ENCODE results near the gene KRTAP4-7. TPM values are rescaled to one million over a fixed set of nuclear protein-coding genes. Genes with fewer than 3 reads are reported as not detected.
"Not testable (repeated sequence)": the region's sequence is repeated elsewhere in the genome, so short reads cannot be mapped to it uniquely, and the experiment has no call there.

Gene KRTAP4-7
- total and polyA plus RNA-seq, 12 donors = not detected

DNA sequence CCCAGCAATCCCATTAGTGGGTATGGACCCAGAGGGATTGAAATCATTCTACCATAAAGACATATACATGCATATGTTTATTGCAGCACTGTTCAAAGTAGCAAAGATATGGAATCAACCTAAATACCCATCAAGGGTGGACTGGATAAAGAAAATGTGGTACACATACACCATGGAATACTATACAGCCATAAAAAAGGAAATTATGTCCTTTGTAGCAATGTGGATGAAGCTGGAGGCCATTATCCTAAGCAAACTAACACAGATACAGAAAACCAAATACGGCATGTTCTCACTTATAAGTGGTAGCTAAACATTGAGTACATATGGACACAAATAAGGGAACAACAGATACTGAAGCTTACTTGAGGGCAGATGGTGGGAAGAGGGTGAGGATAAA, 26.4 kb upstream of the KRTAP4-7 start:
- DNase-seq = no peak
- intact Hi-C loops (cut with DNase I) = no loop called here
- Histone ChIP-seq H3K4me3 (no peak overlapping the region), H3K4me1 (replicated peaks in 1 of 2) (no peaks in the 10 kb centered on the region), H3K9me3 (replicated peaks in 1 of 3) (no peaks in the 10 kb centered on the region), H3K27ac (no peak overlapping the region), H3K36me3 (replicated peaks in 1 of 2) (no peaks in the 10 kb centered on the region), H3K27me3 (no peaks in the 10 kb centered on the region)
- TF ChIP-seq, protein P1, sequence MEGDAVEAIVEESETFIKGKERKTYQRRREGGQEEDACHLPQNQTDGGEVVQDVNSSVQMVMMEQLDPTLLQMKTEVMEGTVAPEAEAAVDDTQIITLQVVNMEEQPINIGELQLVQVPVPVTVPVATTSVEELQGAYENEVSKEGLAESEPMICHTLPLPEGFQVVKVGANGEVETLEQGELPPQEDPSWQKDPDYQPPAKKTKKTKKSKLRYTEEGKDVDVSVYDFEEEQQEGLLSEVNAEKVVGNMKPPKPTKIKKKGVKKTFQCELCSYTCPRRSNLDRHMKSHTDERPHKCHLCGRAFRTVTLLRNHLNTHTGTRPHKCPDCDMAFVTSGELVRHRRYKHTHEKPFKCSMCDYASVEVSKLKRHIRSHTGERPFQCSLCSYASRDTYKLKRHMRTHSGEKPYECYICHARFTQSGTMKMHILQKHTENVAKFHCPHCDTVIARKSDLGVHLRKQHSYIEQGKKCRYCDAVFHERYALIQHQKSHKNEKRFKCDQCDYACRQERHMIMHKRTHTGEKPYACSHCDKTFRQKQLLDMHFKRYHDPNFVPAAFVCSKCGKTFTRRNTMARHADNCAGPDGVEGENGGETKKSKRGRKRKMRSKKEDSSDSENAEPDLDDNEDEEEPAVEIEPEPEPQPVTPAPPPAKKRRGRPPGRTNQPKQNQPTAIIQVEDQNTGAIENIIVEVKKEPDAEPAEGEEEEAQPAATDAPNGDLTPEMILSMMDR (IDR thresholded peaks at IDR 0.05) = no peak
- TF ChIP-seq POLR2A (IDR thresholded peaks at IDR 0.05) = no peak
- WGBS, 4 donors = 91 to 97% (median 92%) methylated on average over 1 of the region's 1 CpG

DNA sequence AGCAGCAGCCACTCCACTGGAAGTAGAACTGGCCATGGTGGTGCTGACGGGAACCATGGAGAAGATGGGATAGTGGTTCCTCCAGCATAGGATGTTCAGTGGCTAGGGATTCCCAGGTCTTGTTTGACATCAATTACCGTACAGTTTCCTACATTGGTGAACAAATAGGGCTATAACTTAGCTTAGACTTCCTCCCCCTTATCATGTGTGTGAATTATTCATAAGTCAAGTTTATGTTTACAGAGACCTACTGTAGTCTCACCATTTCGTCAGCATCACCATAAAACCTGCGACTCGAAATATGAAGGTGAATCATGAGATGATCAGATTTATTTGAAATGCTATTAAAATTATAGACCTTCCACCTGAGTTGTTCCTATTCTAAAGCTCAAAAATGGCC, 25.2 kb upstream of the KRTAP4-7 start:
- DNase-seq = no peak
- Histone ChIP-seq H3K9me3 (replicated peaks in 1 of 3) (no peaks in the 10 kb centered on the region), H3K27me3 (no peaks in the 10 kb centered on the region), H3K4me1 (replicated peaks in 1 of 2) (no peaks in the 10 kb centered on the region), H3K4me3 (no peak overlapping the region), H3K27ac (no peak overlapping the region), H3K36me3 (replicated peaks in 1 of 2) (no peaks in the 10 kb centered on the region)
- WGBS, 4 donors = 67 to 77% (median 73%) methylated on average over 5 of the region's 5 CpGs
- intact Hi-C loops (cut with DNase I) = no loop called here
- TF ChIP-seq, protein P1 (IDR thresholded peaks at IDR 0.05) = no peak
- no peak for TF ChIP-seq POLR2A (IDR thresholded peaks at IDR 0.05)

DNA sequence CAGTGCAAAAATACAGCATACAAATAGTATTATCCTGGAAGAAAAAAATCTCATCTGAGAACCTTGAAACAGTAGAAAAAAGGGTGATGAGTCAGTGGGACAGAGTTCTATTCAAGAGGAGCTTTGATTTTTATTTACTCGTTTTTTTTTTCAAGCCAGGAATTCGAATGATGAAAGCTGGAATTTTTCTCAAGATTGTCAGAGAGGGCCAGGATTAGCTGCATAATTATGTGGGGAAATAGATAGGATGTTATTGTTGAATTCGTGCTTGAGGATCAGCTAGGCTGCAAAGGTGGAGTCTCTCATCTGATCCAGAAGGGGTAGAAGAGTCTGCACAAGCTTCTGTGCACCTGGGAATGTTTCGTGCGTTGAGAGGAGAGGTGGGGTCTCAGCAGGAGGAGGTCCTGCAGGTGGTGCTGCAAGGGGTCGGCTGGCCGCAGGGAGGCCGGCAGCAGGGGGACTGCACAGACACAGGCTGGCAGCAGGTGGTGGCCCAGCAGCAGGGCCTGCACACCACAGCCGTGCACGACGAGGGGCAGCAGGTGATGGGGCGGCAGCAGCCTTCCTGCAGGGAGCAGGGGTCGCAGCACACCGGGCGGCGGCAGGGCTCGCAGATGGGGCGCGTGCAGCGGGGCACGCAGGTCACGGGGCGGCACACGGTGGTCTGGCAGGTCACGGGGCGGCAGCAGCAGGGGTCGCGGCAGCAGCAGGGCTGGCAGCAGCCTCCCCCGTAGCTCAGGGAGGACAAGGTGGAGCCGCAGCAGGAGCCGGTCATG, 24.5 kb upstream of the KRTAP4-7 start:
- H3K27ac ChIP-seq; H3K4me1 ChIP-seq (replicated peaks in 1 of 2); H3K36me3 ChIP-seq (replicated peaks in 1 of 2); H3K27me3 ChIP-seq; DNase-seq; H3K9me3 ChIP-seq (replicated peaks in 1 of 3); intact Hi-C loops (cut with DNase I); H3K4me3 ChIP-seq: not testable (repeated sequence)
- 25 to 43% (median 34%) methylated on average over 5 to 10 of the region's 31 CpGs for WGBS, 4 donors

DNA sequence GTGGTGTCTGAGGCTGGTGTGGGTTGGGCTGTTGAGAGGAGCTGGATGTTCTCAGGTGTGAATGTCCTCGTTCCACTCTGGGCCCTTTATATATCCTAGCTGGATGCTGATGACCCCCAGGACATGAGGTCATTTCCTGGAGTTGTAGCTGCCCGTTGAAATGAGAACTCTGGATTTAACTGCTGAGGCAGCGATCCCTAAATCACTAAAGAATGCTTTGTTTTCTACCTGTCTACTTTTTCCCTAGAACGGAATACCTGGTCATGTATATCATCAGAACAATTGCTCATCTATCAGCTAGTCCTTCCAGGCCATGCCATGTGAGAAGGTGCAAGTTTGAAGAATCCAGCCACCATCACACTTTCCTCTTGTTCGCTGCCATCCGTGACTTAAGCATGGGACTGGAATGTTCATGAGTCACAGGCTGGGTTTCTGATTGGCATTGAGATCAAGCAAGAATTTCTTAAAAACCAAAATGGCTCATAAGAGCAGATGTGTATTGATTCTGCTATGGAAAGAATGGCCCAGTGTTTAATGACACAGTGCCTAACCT, 23.8 kb upstream of the KRTAP4-7 start, which contains the start of gene KRTAP2-3:
KRTAP2-3 (minus strand) TSS at position 63 of the 553 bp plus-strand sequence. CDS start 64 bp downstream, outside the sequence.
- Histone ChIP-seq H3K4me3 (no peak within 1 kb of the TSS), H3K4me1 (replicated peaks in 1 of 2) (no peaks in the 10 kb centered on the region), H3K27me3 (no peaks in the 10 kb centered on the region), H3K9me3 (replicated peaks in 1 of 3) (no peaks in the 10 kb centered on the region), H3K36me3 (replicated peaks in 1 of 2) (no peaks in the 10 kb centered on the region), H3K27ac (no peak within 1 kb of the TSS)
- 57 to 69% (median 63%) methylated on average over 6 of the region's 6 CpGs for WGBS, 4 donors
- DNase-seq = no peak
- TF ChIP-seq, protein P1 (IDR thresholded peaks at IDR 0.05) = no peak
- TF ChIP-seq POLR2A (IDR thresholded peaks at IDR 0.05) = no peak
- intact Hi-C loops (cut with DNase I) = no loop called here

Measured in adrenal gland (tissue), 12 donors.